OCI-LY7 (cell line): ENCODE results near the gene SEC61B.

Source experiments
- CTCF ChIP-seq: fragments of 200-600 bp; sonication (generic); conservative IDR thresholded peaks from 2 replicates; pipeline ENCODE4 v1.5.1; 2014; ENCODE audit warnings: mild to moderate bottlenecking, antibody characterized with exemption, low read length, moderate library complexity, mixed read lengths
- EZH2phosphoT487 ChIP-seq: fragments of 200-600 bp; sonication (generic); IDR thresholded peaks from 2 replicates; pipeline ENCODE4 v1.6.1; 2018; ENCODE audit warnings: low read depth, borderline replicate concordance, mild to moderate bottlenecking, mixed run types, antibody characterized with exemption, low read length, moderate library complexity, mixed read lengths

- TF ChIP-seq CTCF (no peak), EZH2phosphoT487 (no peak)
These were observed 32.9 kb upstream of the SEC61B start for GRCh38 chr9:99189186-99189585.
